H1 (cell line): ENCODE results near the gene LMAN1L. TPM values are rescaled to one million over a fixed set of nuclear protein-coding genes. Genes with fewer than 3 reads are reported as not detected.

Experiments
- CTCF ChIA-PET: fragments of 300-600 bp; sonication (Branson Sonifier 250); formaldehyde crosslinking; loops from one replicate; lab custom pipeline; 2021; ENCODE audit not compliant: partially characterized antibody; lab: Charles Lee
- POLR2A ChIA-PET: fragments of 300-600 bp; sonication (Branson Sonifier 250); formaldehyde crosslinking; loops from one replicate; lab custom pipeline; 2021; ENCODE audit warnings: inconsistent platforms; ENCODE audit not compliant: partially characterized antibody; lab: Charles Lee
- DNase-seq, 2 experiments: peaks; one replicate each; pipeline versions ENCODE4 v3.0.0 to v3.0.0-alpha.2; 2010 to 2022; ENCODE audit warnings: low spot score in 2 of 2, low read depth in 1 of 2, mixed read lengths in 1 of 2
- FAIRE-seq: peaks from 2 replicates; lab custom pipeline; 2011; peaks lifted over from hg19 to GRCh38; lab: Jason Lieb, UNC
- H2AFZ ChIP-seq: 2 replicates; pipeline ENCODE4 v1.8.1; 2012; ENCODE audit warnings: low read length, inconsistent platforms
- H2AK5ac ChIP-seq: 2 replicates; pipeline ENCODE4 v1.6.1; 2013; ENCODE audit warnings: low read depth, low read length
- H2BK120ac ChIP-seq: replicated peaks from 2 replicates; pipeline ENCODE3; 2013; ENCODE audit warnings: low read depth, low read length, inconsistent platforms
- H2BK12ac ChIP-seq: 2 replicates; pipeline ENCODE4 v1.6.1; 2013; ENCODE audit warnings: low read depth, low read length
- H2BK15ac ChIP-seq: 2 replicates; pipeline ENCODE4 v1.6.1; 2013; ENCODE audit warnings: low read length
- H2BK20ac ChIP-seq: 2 replicates; pipeline ENCODE4 v1.6.1; 2013; ENCODE audit warnings: low read length
- H2BK5ac ChIP-seq: 2 replicates; pipeline ENCODE4 v1.6.1; 2013; ENCODE audit warnings: low read depth, low read length
- H3K14ac ChIP-seq: 2 replicates; pipeline ENCODE4 v1.6.1; 2013; ENCODE audit warnings: inconsistent platforms; ENCODE audit not compliant: insufficient read length
- H3K18ac ChIP-seq: 2 replicates; pipeline ENCODE4 v1.6.1; 2013; ENCODE audit warnings: low read length; ENCODE audit errors: extremely low read depth
- H3K23ac ChIP-seq: 2 replicates; pipeline ENCODE4 v1.6.1; 2013; ENCODE audit warnings: inconsistent platforms; ENCODE audit not compliant: insufficient read length
- H3K23me2 ChIP-seq: 2 replicates; pipeline ENCODE4 v1.6.1; 2013; ENCODE audit warnings: low read depth, low read length
- H3K27ac ChIP-seq: 2 replicates; pipeline ENCODE4 v1.6.1; 2011; ENCODE audit warnings: low read depth, low read length, inconsistent platforms
- H3K27me3 ChIP-seq, 4 experiments: replicated peaks in 1 of 4; 1 replicate in 1 of 4; 2 replicates in 3 of 4; pipeline versions ENCODE4 v1.6.1 to v1.8.1; 2011 to 2013; ENCODE audit warnings: low read length in 3 of 4, mild to moderate bottlenecking in 3 of 4, inconsistent platforms in 2 of 4, mixed read lengths in 2 of 4, moderate library complexity in 1 of 4; ENCODE audit not compliant: control insufficient read depth in 3 of 4, insufficient read depth in 3 of 4; ENCODE audit errors: extremely low read depth in 1 of 4
- H3K36me3 ChIP-seq, 4 experiments: 2 replicates each; pipeline versions ENCODE4 v1.6.1 to v1.8.1; 2011 to 2013; ENCODE audit warnings: mild to moderate bottlenecking in 4 of 4, low read length in 3 of 4, moderate library complexity in 2 of 4, control low read depth in 1 of 4, inconsistent platforms in 1 of 4; ENCODE audit not compliant: insufficient read depth in 4 of 4, control insufficient read depth in 2 of 4
- H3K4ac ChIP-seq: replicated peaks from 2 replicates; pipeline ENCODE3; 2013; ENCODE audit warnings: low read length, low read depth, mixed read lengths, inconsistent platforms; ENCODE audit not compliant: insufficient read length
- H3K4me1 ChIP-seq, 4 experiments: replicated peaks in 1 of 4; 1 replicate in 1 of 4; 2 replicates in 3 of 4; pipeline versions ENCODE4 v1.6.1 to v1.8.1; 2011 to 2013; ENCODE audit warnings: low read length in 3 of 4, inconsistent platforms in 2 of 4, mixed read lengths in 1 of 4; ENCODE audit not compliant: insufficient read depth in 4 of 4, control insufficient read depth in 3 of 4
- H3K4me2 ChIP-seq, 2 experiments: 2 replicates each; pipeline versions ENCODE4 v1.6.1 to v1.8.1; 2011 to 2013; ENCODE audit warnings: low read depth in 2 of 2, low read length in 2 of 2, control low read depth in 1 of 2, inconsistent platforms in 1 of 2, mild to moderate bottlenecking in 1 of 2; ENCODE audit not compliant: insufficient read depth in 1 of 2
- H3K4me3 ChIP-seq, 4 experiments: fragments of 200-600, 300-600 bp in 1 of 4; sonication (generic), shearing (Covaris generic), sonication (Bioruptor Twin) in 1 of 4; 2 replicates each; pipeline versions ENCODE4 v1.5.1 to v1.8.1; 2011 to 2016; ENCODE audit warnings: low read length in 4 of 4, low read depth in 3 of 4, control low read depth in 2 of 4, inconsistent platforms in 2 of 4, mild to moderate bottlenecking in 2 of 4, mixed read lengths in 1 of 4, moderate library complexity in 1 of 4; ENCODE audit not compliant: insufficient read depth in 2 of 4; ENCODE audit errors: extremely low read depth in 1 of 4
- H3K56ac ChIP-seq: replicated peaks from 2 replicates; pipeline ENCODE3; 2013; ENCODE audit warnings: low read depth, mild to moderate bottlenecking, mixed read lengths, low read length, inconsistent platforms; ENCODE audit not compliant: insufficient read length
- H3K79me1 ChIP-seq: 2 replicates; pipeline ENCODE4 v1.6.1; 2013; ENCODE audit warnings: low read depth, low read length, control low read depth
- H3K79me2 ChIP-seq, 2 experiments: 2 replicates each; pipeline versions ENCODE4 v1.6.1 to v1.8.1; 2012 to 2013; ENCODE audit warnings: low read length in 2 of 2, mild to moderate bottlenecking in 2 of 2, inconsistent platforms in 1 of 2; ENCODE audit not compliant: insufficient read depth in 2 of 2, control insufficient read depth in 1 of 2
- H3K9ac ChIP-seq, 4 experiments: replicated peaks in 1 of 4; 1 replicate in 1 of 4; 2 replicates in 3 of 4; pipeline versions ENCODE4 v1.6.1 to v1.8.1; 2011 to 2013; ENCODE audit warnings: low read depth in 3 of 4, low read length in 3 of 4, control low read depth in 2 of 4, mild to moderate bottlenecking in 2 of 4, moderate library complexity in 2 of 4, inconsistent platforms in 1 of 4; ENCODE audit errors: extremely low read depth in 1 of 4
- H3K9me3 ChIP-seq, 2 experiments: 2 replicates each; pipeline versions ENCODE4 v1.6.1 to v1.8.1; 2012 to 2013; ENCODE audit warnings: mild to moderate bottlenecking in 2 of 2, moderate library complexity in 2 of 2, control low read depth in 1 of 2, inconsistent platforms in 1 of 2, low read depth in 1 of 2, low read length in 1 of 2, mixed read lengths in 1 of 2; ENCODE audit not compliant: insufficient read depth in 2 of 2
- H4K20me1 ChIP-seq, 2 experiments: replicated peaks in 1 of 2; 2 replicates each; pipeline versions ENCODE3 to v1.8.1; 2011 to 2013; ENCODE audit warnings: inconsistent platforms in 2 of 2, low read length in 2 of 2, mild to moderate bottlenecking in 1 of 2; ENCODE audit not compliant: insufficient read depth in 2 of 2, control insufficient read depth in 1 of 2
- H4K5ac ChIP-seq: 2 replicates; pipeline ENCODE4 v1.6.1; 2013; ENCODE audit warnings: low read length, low read depth, mixed read lengths, inconsistent platforms; ENCODE audit not compliant: insufficient read length
- H4K8ac ChIP-seq: 2 replicates; pipeline ENCODE4 v1.8.0; 2013; ENCODE audit warnings: mild to moderate bottlenecking, moderate library complexity, low read length, inconsistent platforms; ENCODE audit not compliant: insufficient read depth; ENCODE audit errors: extremely low read depth
- H4K91ac ChIP-seq: replicated peaks from 2 replicates; pipeline ENCODE3; 2013; ENCODE audit warnings: low read length, mixed read lengths, inconsistent platforms; ENCODE audit not compliant: insufficient read length
- HDAC6 ChIP-seq: IDR thresholded peaks from one replicate; pipeline ENCODE4 v1.7.1; 2012; ENCODE audit warnings: low read depth, mild to moderate bottlenecking, inconsistent platforms, low read length, moderate library complexity
- WGBS, 2 experiments: shearing (Covaris generic) in 1 of 2; methylation state at CpG; one replicate each; pipeline versions ENCODE4 v1.1.6 to v1.1.7; 2013 to 2015; ENCODE audit warnings: low lambda C conversion rate in 2 of 2, mixed read lengths in 2 of 2, inconsistent platforms in 1 of 2, low coverage in 1 of 2, missing lambda C conversion rate in 1 of 2; ENCODE audit not compliant: insufficient replicate concordance in 2 of 2, insufficient coverage in 1 of 2, insufficient read length in 1 of 2; ENCODE audit errors: extremely low coverage in 1 of 2, missing lambda C conversion rate in 1 of 2; 5-methylcytosine and 5-hydroxymethylcytosine counted together
- polyA plus RNA-seq, 7 experiments: library from polyadenylated mRNA; depleted of rRNA in 3 of 7; stranded (reverse) in 5 of 7; unstranded in 2 of 7; fragments of >200 nt in 5 of 7; fragments of 200-250 nt in 2 of 7; gene quantifications; 1 replicate in 5 of 7; 2 replicates in 1 of 7; 4 replicates in 1 of 7; pipeline versions ENCODE4 v1.2.1 to v1.2.3, GENCODE V29; 2011 to 2013; ENCODE audit warnings: missing spikeins in 2 of 7, mixed read lengths in 2 of 7
- total RNA-seq: library from RNA; stranded (reverse); fragmentation: NEBNext Ultra II Directional; extraction: Animal tissue kit (Norgen Biotek cat#: 25700); gene quantifications from 2 replicates; pipeline ENCODE4 v1.2.1, GENCODE V29; 2021

LMAN1L gene
- total and polyA plus RNA-seq, 2 of the 8 experiments (the other 6 are each of a cell fraction or from before 2014, with no cell fraction given), result not detected

GRCh38 chr15:74857671-74858368, 45.2 kb downstream of the LMAN1L start:
- Histone ChIP-seq H4K91ac (no peak overlapping the region), H2BK15ac (no peak overlapping the region), H3K23me2 (no peaks in the 10 kb centered on the region), H2BK120ac (no peak overlapping the region), H2BK20ac (no peak overlapping the region), H3K23ac (no peak overlapping the region), H3K4ac (no peak overlapping the region), H3K18ac (no peak overlapping the region), H3K79me1 (peaks cover 6% of the 10 kb centered on the region), H4K8ac (no peak overlapping the region), H3K56ac (no peak overlapping the region), H3K27ac (no peak overlapping the region), H3K14ac (no peak overlapping the region), H3K4me2 (no peak overlapping the region), H4K20me1 (peaks cover 0 to 7% of the 10 kb centered on the region in 2 experiments), H2BK5ac (no peak overlapping the region), H3K79me2 (peaks cover 0 to 4% of the 10 kb centered on the region in 2 experiments; a peak in 1 of 4 replicates), H3K9me3 (no peaks in the 10 kb centered on the region), H3K27me3 (no peaks in the 10 kb centered on the region), H3K4me1 (peaks cover 0 to 1% (median 0%) of the 10 kb centered on the region in 4 experiments; a peak in 1 of 7 replicates), H2AFZ (no peak overlapping the region), H4K5ac (no peak overlapping the region), H2AK5ac (no peak overlapping the region), H3K9ac (no peak overlapping the region), H3K36me3 (peaks cover 2 to 9% (median 5%) of the 10 kb centered on the region in 4 experiments; a peak in 5 of 8 replicates), H3K4me3 (no peak overlapping the region), H2BK12ac (no peak overlapping the region)
- TF ChIP-seq HDAC6, result no peak
- ChIA-PET POLR2A (interaction anchor here (1.0 to 2.3 kb wide), 3 partner anchors 12 to 49 kb away, joined by 3 to 6 read pairs (median 4); partner anchors contain the start of genes FAM219B and ULK3), CTCF (interaction anchor here (0.9 to 4.5 kb wide), 10 partner anchors 8 to 87 kb away, joined by 3 to 21 read pairs (median 4); no protein-coding TSS in a partner anchor)
- no peak for FAIRE-seq
- DNase-seq, result no peak
- 86% methylated on average over 9 of the region's 9 CpGs; no CpG with 5 or more reads in 1 of the 2 experiments for WGBS, 2 experiments
